H1 (cell line): ENCODE data around the gene WWC2.

Experiments
- BACH1 ChIP-seq: IDR thresholded peaks from 2 replicates; pipeline ENCODE4 v1.6.1; 2012; ENCODE audit warnings: low read length, improper control_type of control experiment
- CHD2 ChIP-seq: IDR thresholded peaks from 2 replicates; pipeline ENCODE4 v1.6.1; 2012; ENCODE audit warnings: low read length, improper control_type of control experiment
- CTCF ChIP-seq, 3 experiments: IDR thresholded peaks; 1 replicate in 2 of 3; 2 replicates in 1 of 3; pipeline versions ENCODE4 v1.5.1 to v1.6.1; 2011; ENCODE audit warnings: low read length in 3 of 3, mild to moderate bottlenecking in 3 of 3, inconsistent platforms in 2 of 3, low read depth in 1 of 3, moderate library complexity in 1 of 3; ENCODE audit not compliant: insufficient read depth in 1 of 3; ENCODE audit errors: control extremely low read depth in 1 of 3
- EZH2 ChIP-seq: fragments of 200-600 bp; sonication (generic); IDR thresholded peaks from 2 replicates; pipeline ENCODE4 v1.7.1; 2012; ENCODE audit warnings: low read depth, mild to moderate bottlenecking, moderate library complexity, low read length, inconsistent platforms; ENCODE audit not compliant: severe bottlenecking
- JUN ChIP-seq: IDR thresholded peaks from 2 replicates; pipeline ENCODE4 v1.6.1; 2011; ENCODE audit warnings: low read depth, mild to moderate bottlenecking, improper control_type of control experiment, low read length
- PHF8 ChIP-seq: fragments of 200-600 bp; sonication (generic); conservative IDR thresholded peaks from 2 replicates; pipeline ENCODE4 v1.7.1; 2012; ENCODE audit warnings: low read depth, mild to moderate bottlenecking, inconsistent platforms, low read length, moderate library complexity
- POLR2A ChIP-seq, 2 experiments: IDR thresholded peaks; 1 replicate in 1 of 2; 2 replicates in 1 of 2; pipeline ENCODE4 v1.6.1; 2011; ENCODE audit warnings: low read depth in 2 of 2, low read length in 2 of 2, mild to moderate bottlenecking in 2 of 2; ENCODE audit errors: control extremely low read depth in 1 of 2
- SRF ChIP-seq: IDR thresholded peaks from 2 replicates; pipeline ENCODE4 v1.6.1; 2011; ENCODE audit warnings: mild to moderate bottlenecking, low read depth, low read length, moderate library complexity
- TCF12 ChIP-seq: IDR thresholded peaks from 2 replicates; pipeline ENCODE4 v1.6.1; 2011; ENCODE audit warnings: low read depth, mild to moderate bottlenecking, low read length
- TF ChIP-seq, protein P1 (sequence below): IDR thresholded peaks from 2 replicates; pipeline ENCODE4 v1.6.1; 2012; ENCODE audit warnings: low read length, inconsistent platforms

GRCh38 chr4:183362036-183362435, 263.0 kb downstream of the WWC2 start:
- no peak for TF ChIP-seq BACH1
- no peak for TF ChIP-seq POLR2A (IDR thresholded peaks at IDR 0.05; ENCODE audit: control extremely low read depth in 1 of 2, low read depth in 2 of 2, low read length in 2 of 2)
- no peak for TF ChIP-seq CTCF (IDR thresholded peaks at IDR 0.05; ENCODE audit: control extremely low read depth in 1 of 3, insufficient read depth in 1 of 3, low read depth in 1 of 3, low read length in 3 of 3)
- TF ChIP-seq EZH2 = no peak
- TF ChIP-seq SRF = no peak
- no peak for TF ChIP-seq CHD2
- TF ChIP-seq, protein P1, sequence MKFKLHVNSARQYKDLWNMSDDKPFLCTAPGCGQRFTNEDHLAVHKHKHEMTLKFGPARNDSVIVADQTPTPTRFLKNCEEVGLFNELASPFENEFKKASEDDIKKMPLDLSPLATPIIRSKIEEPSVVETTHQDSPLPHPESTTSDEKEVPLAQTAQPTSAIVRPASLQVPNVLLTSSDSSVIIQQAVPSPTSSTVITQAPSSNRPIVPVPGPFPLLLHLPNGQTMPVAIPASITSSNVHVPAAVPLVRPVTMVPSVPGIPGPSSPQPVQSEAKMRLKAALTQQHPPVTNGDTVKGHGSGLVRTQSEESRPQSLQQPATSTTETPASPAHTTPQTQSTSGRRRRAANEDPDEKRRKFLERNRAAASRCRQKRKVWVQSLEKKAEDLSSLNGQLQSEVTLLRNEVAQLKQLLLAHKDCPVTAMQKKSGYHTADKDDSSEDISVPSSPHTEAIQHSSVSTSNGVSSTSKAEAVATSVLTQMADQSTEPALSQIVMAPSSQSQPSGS = no peak
- no peak for TF ChIP-seq PHF8
- no peak for TF ChIP-seq JUN
- no peak for TF ChIP-seq TCF12
